HG02938 (cell line): ENCODE results near the gene PVALEF.
A peak's percentile ranks its signal among the peaks of the same experiment; 100 is the strongest.
"Not testable (repeated sequence)": the region's sequence is repeated elsewhere in the genome, so short reads cannot be mapped to it uniquely, and the experiment has no call there.

Experiments
- ATAC-seq: cut with Tn5 transposase; IDR thresholded peaks from one replicate; pipeline ENCODE4 v1.9.1; 2021; ENCODE audit warnings: mild to moderate bottlenecking, moderate library complexity; ENCODE audit not compliant: unreplicated experiment

The PVALEF gene

DNA sequence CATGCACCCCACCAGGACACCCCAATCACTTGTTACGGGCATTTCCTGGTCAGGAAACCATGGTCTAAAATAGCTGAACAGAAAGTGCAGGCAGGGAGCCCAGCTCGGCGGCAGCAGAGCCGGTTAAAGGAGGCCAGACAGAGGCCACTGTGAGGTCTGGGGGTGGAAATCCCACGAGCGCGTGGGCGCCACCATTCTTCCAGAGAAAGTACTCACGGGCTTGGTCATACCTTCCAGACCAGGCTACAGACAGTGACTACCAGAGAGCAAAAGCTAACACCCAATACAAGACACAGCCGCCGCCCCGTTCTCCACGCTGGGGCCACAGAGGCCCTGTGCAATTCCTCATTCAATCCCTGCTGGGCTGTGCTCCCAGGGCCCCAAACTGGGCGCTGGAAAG lies 45.6 kb downstream of the PVALEF start:
- ATAC-seq: no peak

DNA sequence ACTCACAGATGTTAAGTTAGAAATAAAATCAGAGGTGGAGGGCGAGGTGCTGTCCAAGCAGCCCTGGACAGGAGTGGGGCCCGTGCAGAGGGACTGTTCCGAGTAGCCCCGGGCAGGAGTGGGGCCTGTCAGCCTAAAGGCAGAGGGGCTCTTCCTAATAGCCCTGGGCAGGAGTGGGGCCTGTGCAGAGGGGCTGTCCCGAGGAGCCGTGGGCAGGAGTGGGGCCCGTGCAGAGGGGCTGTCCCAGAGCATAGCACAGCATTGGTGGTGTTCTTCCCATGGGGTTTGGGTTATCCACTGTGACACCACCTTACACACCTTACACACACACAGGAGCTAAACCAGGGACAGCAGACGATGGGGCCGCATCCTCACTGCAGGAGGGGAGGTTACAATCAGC lies 47.1 kb downstream of the PVALEF start:
- ATAC-seq: no peak

DNA sequence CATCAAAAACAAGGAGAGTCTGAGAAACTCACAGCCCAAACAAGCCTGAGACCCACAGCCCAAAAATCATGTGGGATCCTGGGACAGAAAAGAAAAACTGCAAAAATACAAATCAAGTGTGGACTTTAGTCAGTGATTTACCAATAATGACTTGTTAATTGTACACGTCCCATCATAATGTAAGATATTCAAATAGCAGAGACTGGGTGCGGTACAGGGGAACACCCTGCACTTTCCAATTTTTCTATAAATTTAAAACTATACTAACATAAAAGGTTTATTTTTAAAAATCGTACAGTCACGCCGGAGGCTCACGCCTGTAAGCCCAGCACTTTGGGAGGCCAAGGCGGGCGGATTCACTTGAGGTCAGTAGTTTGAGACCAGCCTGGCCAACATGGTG lies 48.7 kb downstream of the PVALEF start:
- ATAC-seq: no peak

DNA sequence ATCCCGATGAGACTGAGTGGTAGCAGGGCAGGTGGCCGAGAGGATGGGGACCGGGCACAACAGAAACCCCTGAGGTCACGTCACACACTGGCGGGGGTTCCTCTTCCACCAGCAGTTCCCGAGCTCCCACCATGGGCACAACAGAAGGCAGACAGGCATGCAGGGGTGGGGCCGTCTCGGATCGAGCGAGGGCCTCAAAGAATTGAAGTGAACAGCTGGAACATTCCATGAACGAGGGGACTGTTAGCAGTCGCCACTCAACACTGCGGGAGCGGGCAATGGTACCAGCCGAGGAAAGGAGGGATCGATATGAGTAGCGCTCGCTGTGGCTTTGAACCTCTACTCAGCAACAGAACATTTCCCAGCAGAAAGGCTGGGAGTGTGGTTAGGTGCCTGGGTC lies 52.2 kb downstream of the PVALEF start:
- no peak for ATAC-seq

DNA sequence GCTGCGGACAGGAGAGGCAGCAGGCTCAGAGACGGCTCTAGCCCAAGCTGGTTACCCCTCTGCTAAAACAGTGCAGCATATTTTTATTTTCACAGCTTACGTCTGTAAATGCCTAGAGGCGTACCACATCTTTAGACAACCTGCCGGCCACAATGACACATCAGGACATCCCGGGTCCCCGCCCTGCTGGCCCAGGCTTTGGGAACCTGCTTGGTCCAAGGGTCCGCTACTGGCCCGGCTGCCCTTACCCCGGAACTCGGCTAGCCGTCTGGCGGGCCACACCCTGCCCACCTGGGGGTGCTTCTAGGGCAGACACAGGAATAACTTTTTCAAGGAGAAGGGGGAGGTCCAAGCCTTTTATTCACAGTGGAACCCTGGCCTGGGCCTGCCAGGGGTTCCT lies 53.2 kb downstream of the PVALEF start:
- ATAC-seq: no peak

DNA sequence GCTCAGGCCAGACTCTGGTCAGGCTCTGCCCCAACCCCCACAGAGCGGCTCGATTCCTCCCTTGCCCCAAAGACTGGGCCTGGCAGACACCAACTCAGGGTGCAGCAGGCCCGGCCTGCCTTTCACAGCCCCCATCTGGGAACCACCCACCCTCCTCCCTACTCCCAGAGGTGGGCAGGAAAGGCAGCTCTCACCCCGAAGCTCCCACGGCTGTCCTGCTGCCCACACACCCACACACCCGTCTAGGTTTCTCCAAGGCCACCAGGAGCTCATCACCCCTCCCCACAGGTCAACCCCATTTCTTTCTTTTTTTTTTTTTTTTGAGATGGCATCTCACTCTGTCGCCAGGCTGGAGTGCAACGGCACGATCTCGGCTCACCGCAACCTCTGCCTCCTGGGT lies 53.7 kb downstream of the PVALEF start:
- no peak for ATAC-seq

DNA sequence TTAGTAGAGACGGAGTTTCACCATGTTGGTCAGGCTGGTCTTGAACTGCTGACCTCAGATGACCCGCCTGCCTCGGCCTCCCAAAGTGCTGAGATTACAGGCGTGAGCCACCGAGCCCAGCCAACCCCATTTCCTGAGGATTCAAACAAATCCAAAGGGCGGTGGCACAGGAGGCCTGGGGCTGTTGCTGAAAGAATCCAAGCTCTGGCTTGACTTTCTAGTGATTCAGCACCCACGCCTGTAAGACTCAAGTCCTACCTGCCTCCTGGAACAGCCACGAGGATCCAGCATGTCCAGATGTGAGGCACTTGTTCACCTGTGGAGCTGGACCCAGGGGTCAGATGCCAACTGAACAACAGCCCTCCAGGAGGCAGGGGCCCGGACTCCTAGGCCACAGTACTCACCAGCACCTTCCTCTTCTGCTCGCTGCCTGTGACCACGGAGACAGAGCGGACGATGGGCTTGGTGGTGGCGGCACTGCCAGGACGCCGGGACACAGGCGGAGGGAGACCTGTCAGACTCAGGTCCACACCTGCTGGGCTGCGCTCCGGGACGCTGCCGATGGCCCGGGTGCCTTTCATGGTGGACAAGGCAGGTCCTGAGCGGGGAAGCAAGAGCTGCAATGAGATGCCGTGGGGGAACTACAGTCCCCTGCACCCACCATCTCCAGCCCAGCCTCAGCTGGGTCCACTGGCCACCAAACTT lies 54.3 kb downstream of the PVALEF start:
- ATAC-seq: no peak

DNA sequence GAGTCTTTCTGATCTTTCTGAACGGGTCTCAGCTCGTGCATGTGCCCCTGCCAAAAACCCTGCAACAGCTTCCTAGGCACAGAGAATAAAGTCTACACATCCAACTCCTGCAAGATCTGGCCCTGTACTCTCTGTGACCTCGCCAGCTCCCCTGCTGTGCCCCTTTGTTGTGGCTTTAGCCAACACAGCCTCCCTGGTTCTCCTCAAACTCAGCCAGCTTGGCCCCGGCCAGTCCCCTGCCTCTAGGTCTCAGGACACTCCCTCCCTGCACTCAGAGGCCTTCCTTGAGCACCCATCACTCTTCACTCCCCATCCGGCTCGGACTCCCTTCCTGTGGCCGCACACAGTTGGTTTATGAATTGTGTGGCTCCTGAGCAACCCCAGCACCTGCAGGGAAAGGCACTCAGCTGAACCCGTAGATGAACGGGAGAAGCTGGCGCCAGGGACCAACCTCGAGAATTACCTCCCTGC lies 56.1 kb downstream of the PVALEF start:
- ATAC-seq: no peak

DNA sequence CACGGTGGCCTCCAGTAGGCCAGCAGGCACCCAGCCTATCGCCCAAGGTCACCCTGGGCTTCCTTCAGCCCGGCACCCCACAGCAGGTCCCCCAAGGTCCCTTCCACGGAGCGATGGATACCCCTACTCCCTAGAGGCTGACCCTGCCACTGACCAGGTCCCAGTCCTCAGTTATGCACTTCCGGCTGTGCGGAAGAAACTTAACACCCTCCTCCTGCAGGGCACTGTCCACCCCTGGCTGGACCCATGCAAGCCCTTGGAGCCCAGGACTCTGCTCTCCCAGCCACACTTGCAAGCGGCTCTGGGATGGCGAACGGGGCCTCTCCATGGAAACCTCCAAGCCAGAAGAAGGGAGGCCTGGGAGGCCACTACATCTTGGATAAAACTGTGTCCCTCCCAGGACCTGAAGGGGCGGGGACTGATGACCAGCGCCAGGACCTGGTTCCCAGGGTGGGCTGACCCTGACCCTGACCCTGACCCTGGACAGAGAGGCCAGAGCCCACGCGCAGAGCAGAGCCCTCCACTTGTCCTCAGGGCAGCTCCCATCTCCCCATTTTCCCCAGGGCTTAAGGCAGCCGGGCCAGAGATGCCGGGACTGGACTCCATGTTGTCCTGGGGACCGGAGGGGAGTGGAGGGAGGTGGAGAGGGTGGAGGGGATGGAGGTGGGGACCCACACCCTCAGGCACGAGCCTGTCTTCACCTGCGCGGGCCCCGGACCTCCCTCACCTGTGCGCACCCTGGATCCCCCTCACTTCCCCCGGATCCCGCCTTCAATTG lies 56.7 kb downstream of the PVALEF start:
- ATAC-seq: no peak

DNA sequence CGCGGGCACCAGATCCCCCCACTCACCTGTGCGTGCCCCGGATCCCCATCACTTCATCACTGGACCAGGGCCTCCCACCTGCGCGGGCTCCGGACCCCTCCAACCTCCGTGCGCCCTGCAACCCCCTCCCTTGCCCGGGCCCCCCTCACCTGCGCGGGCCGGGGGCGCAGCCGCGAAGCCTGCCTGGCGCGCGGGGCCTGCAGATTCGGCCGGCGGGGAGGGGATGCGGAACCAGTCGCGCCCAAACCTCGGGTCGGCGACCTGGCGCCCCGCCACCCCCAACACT lies 57.3 kb downstream of the PVALEF start:
- ATAC-seq: no peak

DNA sequence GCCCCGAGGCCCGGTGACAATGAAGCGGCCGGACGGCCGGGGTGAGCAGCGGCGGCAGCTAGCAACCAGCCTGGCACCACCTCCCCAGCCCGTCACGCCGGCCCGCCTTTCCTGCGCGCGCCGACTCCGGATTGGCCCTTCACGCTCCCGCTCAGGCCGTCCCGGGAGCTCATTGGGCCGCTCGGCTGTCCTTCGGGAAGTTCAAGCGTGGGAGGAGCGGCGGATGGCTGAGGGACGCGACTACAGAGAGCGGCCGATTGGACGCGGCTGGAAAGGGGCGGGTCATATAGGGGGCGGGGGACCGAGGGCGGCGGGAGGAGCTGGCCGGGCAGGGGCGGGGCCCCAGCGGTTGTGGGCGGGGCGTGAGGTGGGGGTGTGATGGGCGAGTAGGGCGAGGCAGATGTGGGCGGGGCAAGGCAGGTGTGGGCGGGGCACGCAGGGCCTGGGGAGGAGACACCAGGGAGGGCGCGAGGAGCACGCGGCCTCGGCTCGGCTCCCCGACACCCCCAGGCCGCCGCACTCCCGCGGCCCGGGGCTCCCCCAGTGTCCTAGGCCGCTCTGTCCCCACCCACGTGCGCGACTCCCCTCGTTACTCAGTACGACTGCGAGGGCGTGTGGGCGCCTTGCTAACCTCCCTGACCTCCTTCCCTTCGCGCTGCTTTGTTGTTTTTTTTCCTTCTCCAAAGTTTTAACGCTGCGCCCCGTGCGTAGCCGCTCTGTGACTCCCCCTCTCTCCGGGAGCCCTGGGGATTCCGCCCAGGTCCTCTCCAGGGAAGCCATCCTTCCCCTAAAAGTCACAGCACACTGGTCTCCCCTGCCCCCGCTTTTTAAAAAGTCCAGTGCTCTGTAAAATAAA lies 57.8 kb downstream of the PVALEF start, which contains the start of gene CEP131:
Gene CEP131 (minus strand): TSS at position 60 of the 856 bp plus-strand sequence. CDS start 2,909 bp downstream, outside the sequence.
- peak; percentile 97 for ATAC-seq

DNA sequence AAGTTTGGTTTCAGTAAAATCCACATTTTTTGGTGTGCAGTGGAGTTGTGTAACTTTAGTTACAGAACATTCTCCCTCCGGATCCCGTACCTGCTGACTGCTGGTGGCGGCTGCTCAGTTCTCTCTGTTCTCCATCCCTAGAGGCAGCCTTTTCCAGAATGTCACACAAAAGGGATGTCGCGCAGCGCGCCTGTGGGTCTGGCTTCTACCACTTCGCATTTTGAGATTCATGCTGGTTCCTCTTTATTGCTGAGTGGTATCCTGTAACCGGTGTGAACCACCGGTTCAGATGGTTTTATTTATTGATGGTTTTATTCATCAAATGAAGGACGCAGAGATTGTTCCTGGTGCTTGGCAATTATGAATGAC lies 58.4 kb downstream of the PVALEF start:
- no peak for ATAC-seq

DNA sequence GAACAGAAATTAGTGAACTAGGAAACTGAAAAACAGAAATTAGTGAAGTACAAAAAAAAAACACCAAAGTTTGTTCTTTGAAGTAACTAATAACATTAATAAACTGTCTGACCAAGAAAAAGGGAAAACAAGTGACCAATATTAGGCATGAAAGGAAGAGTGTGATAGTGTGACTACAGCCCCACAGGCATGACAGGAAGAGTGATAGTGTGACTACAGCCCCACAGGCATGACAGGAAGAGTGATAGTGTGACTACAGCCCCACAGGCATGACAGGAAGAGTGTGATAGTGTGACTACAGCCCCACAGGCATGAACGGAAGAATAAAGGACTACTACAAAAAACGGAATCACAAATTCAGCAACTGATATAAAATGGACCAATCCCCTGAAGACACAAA lies 62.3 kb downstream of the PVALEF start:
- ATAC-seq: not testable (repeated sequence)

DNA sequence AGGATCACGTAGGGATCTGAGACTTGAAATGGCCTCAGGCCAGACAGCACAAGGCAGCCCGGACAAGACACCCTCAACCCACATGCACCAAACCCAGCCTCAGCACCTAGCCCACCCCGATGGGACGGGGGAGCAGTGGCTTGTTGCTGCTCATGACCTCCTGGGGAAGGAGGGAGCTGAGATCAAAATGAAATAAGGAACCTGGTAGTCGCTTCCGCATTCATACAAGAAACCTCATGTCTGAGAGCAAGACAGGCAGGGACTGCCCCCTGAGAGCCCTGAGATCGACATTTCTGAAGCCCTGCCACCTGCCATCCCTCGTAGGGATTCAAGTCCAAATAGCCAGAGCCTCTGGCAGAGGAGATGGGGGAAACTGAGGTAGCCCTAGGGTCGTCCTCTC lies 63.1 kb downstream of the PVALEF start:
- no peak for ATAC-seq

DNA sequence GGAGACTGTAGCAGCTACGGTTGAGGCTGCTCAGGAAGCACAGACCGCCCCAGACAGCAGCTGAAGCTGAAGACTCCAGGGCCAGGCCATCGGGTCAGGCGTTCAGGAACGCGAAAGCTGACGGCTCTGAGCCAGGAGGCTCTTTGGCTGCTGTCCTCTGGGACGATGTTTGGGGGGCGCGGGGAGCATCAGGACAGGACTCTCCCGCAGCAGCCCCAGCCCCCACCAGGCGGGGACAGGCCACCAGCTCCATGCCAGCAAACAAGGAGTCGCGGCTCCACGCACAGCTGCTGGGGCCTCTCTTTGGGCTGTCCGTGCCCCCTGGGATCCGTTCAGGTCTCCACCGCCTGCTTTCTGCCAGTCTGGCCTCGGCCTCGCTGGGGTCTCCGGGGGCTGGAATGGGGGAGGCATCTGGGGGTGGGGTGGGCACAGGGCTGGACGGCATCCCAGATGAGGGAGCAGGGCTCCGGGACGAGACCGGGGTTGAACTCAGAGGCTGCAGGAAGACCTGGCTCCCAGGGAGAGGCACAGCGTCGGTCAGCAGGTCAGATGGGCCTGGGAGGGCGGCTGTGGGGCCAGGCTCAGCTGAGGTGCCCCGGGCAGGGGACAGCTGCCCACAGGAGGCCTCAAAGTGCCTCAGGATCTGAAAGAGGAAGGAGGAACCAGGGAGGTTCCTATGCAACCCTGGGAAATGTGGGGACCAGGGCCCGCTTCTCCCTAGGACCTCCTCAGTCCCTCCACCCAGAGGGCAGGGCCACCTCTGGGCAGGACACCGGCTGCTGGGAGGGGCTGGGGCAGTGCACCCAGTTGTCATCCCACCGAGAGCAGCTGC lies 63.7 kb downstream of the PVALEF start:
- no peak for ATAC-seq

DNA sequence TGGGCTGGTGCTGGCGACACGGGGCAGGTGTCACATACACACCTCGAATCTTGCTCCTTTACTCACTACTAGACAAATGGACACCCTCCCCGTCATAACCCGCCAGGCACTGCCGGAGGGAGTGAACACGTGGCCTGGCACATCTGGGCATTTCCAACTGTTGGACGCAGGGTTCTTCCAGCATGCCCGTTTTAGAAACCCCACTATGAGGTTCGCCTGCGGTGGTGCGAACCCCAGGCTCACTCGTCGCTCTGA lies 64.3 kb downstream of the PVALEF start:
- ATAC-seq: no peak

DNA sequence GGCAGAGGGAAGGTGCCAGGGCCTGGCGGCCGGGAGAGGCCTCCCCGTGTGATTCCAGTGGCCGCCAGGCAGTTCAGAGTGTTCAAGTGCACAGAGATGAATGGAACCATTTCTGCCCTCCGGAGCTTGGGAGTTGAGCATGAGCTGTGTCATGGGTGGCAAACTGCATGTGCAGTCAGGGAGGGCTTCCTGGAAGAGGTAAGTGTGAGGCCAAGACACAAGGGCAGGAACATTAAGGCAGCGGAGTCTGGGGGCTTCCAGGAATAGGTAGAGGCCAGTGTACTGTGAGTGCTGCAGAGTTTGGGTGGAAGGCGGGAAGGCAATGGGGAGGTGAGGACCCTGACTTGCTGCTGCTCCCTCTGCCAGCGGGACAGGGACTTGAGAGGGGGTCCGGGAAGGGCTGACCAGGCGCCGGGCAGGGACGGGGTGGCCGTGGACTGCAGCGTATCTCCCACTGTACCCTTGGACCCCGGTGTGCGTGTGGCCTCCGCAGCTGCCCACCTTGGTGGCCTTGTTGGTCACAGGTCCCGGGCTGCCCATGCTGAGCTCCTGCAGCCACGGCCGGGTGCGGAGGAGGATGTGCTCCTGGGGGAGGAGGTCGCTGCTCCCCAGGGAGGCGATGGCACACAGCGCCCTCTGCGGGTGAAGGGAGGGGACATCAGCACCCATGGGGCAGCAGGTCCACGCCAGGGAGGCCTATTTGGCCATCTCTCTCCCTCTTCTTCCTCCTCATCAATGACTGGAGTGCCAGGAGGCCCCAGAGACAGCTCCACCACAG lies 64.9 kb downstream of the PVALEF start:
- no peak for ATAC-seq

DNA sequence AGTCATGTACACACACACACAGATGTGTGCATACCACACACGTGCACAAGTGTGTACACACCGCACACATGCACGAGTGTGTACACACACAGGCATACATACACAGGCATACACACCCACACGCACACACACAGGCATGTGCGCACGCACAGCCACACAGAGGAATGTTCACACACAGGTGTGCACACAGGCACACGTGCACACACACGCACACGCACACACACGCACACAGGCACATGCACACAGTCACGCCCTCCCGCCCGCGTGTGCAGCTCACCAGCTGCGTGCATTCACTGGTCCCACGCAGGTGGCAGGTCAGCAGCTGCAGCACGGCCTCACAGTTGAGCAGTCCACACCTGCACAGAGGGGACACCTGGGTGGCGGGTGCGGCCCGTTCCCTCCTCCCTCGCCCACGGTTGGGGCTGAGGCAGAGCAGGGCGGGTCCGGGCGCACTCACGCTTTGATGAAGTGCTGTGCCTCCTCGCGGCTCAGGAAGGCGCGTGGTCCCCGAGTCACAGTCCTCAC lies 65.9 kb downstream of the PVALEF start:
- no peak for ATAC-seq

DNA sequence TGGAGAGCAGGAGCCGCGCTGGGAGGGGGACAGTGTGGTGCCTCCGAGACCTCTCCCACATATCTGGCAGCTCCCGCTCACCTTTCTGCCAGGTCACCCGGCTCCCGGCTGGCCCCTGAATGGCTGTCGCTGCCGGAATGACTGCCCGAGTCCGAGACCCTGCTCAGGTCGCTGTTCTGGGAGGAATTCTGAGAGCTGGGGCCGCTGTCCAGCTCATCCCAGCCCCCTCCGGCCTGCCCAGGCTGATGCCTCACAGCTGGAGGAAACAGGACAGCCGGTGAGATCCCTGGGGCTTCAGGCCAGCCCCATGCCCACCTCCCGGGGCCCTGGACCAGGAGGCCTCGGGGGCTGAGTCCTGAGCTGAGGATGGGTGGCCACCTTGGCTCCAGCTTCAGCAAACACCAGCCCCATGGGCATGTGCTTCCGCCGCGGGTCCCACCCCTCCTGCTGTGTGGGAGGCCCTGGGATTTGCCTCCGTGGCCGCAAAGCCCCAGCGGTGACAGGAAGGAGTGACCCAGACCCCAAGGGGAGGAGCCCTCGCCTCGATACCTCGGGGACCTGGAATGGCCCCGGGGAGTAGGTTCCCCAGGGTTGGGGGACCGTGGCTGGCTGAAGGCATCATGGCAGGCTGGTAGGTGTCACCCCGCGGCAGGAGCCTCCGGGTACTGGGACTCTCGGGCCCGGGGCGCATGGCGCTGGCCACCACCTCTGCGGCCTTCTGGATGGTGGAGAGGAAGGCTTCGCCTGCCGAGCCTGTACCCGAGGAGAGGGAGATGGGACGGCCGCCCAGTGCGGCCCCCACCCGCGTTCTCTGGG lies 66.7 kb downstream of the PVALEF start:
- no peak for ATAC-seq
